HG03025 (cell line): ENCODE measurements around the gene CCDC112.
A peak's percentile ranks its signal among the peaks of the same experiment; 100 is the strongest.

Source experiments
- ATAC-seq: cut with Tn5 transposase; IDR thresholded peaks from one replicate; pipeline ENCODE4 v1.9.1; 2021; ENCODE audit warnings: mild to moderate bottlenecking, moderate library complexity; ENCODE audit not compliant: unreplicated experiment, low FRiP score

CCDC112 gene, protein sequence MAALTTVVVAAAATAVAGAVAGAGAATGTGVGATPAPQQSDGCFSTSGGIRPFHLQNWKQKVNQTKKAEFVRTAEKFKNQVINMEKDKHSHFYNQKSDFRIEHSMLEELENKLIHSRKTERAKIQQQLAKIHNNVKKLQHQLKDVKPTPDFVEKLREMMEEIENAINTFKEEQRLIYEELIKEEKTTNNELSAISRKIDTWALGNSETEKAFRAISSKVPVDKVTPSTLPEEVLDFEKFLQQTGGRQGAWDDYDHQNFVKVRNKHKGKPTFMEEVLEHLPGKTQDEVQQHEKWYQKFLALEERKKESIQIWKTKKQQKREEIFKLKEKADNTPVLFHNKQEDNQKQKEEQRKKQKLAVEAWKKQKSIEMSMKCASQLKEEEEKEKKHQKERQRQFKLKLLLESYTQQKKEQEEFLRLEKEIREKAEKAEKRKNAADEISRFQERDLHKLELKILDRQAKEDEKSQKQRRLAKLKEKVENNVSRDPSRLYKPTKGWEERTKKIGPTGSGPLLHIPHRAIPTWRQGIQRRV

DNA sequence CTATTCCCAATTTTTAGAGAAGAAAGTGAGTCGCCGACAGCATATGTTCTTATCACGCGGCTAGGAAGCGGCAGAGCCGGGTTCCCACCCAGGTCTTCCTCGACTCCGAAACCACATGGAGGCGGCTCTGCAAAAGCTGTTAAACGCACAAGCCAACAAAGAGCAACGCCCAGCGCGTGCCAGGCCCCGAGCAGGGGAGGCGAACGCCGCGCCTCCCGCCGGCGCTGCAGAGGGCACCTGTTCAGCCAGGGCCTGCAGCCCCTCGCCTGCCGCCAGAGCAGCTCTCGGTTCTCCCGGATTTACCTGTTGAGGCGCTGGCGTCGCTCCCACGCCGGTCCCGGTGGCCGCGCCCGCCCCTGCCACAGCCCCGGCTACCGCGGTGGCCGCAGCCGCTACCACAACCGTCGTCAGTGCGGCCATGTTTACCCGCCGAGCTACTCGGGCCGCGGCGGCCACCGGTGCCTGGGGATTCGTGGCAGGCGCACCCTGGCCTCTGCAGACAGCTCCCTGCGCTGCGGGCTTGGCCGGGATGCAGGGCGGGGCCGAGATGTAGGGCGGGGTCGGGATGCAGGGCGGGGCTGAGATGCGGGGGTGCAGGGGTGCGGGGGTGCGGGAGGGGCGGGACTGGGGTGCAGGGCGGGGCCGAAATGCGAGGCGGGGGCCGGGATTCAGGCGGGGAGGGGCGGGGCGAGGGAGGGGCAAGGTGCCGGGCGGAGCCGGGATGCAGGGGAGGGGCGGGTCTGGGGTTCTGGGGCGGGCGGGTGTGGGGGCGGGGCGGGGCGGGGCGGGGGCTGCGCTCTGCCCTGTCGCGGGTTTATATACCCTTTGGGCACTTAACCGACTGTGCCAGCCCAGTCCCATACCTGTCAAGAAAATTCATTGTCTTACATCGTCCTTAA is at the start of gene CCDC112:
Gene CCDC112 (minus strand): TSS at position 531 of the 899 bp plus-strand sequence. CDS start 111 bp downstream, at position 420.
- peak; percentile 77 for ATAC-seq

DNA sequence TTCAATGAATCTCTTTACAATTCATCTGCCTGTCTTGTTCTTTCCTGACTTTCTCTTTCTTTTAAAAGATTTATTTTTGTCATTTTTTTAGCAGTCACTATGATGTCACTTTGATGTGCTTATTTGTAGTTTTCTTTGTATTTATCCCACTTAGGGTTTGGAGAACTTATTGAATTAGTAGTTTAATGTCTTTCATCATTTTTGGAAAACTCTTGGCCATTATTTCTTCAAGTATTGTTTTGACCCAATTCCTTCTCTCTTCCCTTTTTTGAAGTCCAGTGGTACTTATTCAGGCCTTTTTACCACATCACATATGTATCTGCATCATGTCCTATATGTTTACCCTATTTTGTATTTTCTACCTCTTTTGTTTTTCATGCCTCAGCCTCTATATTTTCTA is 48.9 kb upstream of the CCDC112 start:
- ATAC-seq, result no peak

DNA sequence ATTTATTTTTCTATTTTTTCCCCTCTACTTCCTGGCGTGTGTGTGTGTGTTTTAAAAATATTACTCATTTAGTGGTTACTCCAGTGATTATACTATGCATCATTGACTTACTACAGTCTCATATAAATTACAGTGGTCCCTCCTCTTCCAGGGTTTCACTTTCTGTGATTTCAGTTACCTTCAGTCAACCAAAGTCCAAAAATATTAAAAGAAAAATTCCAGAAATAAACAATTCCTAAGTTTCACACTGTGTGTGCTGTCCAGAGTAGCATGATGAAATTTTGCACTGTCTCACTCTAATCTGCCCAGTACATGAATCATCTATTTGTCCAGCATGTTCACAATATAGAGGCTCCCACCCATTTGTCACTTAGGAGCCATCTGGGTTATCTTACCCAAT is 47.4 kb upstream of the CCDC112 start:
- ATAC-seq, result no peak

DNA sequence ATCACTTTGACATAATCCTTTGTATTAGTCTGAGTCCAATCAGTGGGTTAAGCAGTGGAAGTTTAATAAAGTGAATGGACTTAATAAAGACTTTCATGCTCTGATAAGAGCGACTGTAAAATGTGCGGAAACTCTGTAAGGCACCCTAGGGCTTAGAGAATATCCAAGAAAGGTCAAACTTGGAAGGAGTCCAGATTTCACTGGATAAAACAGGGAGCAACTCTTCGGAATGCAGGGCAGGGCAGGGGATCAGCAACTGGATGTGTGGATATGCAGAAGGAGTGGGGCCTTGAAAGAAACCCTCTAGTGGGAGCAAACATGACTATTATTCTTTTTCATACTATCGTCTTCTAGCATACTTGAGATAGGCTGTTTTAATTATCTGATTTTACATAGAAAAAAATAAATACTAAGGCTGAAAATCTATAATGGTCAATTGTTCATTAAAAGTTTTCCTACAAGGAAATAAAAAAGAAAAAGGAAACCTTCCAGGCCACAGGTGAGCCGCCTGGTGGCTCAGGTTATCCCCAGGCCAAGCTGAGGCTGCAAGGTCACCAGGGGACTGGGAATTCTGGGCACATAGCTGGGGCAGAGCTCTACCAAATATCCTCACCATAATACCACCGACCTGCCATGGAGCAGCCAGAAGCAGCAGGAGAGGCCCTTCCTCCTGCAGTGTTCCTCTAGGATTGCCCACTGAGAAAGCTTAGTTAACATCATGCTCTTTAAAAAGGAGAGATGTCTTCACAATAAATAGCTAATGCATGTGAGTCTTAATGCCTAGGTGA is 46.3 kb upstream of the CCDC112 start:
- no peak for ATAC-seq

DNA sequence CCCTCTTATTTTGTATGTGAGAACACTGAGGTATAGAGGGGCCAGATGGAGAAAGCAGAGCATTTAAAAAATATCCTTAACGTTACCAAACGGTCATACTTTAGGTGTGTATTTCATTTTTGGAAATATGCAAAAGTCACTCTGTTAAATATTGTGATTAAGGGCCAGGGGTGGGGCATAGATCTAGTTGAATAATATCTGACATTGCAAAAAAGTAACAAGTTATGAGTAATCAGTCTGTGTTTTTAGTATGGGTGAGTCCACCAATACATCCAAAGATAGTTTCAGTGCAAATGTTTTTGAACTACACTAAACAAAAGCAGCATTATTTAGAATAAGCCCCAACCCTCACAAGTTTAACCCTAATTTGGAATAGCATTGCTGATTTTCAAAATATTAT is 45.3 kb upstream of the CCDC112 start:
- no peak for ATAC-seq

DNA sequence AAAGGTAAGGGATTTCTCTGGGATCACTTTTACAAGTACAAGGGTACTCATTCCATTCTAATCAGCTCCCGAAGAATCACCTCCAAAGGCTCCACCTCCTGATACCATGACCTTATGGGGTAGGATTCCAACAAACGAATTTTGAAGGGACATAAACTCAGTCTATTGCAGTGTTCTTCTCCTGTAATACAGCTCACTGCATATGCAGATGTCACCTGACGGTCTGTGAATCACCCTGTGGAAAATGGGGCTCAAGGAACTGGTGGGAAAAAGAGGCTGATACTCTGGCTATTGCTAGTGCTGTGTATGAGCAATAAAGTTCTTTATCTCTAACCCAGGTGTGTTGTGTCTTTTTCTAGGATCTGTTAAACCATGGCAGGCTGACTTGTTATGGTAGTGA is 42.4 kb upstream of the CCDC112 start:
- no peak for ATAC-seq

DNA sequence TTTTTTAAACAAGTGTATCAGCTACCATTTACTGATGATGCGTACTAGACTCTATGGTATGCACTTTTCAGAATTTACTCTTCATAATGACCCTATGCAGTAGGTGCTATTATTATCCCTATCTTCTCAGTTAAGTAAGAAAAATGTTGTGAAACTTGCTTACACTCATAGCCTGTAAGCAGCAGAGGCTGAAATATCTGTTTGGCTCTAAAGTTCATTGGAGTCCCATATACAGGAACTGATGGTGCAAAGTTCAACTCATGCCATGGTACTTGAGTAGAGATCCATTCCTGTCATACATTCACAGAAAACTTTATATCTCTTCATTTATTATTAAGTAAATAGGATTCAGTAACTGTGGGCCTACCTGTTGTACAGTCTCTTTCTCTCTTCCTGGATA is 41.4 kb upstream of the CCDC112 start:
- ATAC-seq, result no peak

DNA sequence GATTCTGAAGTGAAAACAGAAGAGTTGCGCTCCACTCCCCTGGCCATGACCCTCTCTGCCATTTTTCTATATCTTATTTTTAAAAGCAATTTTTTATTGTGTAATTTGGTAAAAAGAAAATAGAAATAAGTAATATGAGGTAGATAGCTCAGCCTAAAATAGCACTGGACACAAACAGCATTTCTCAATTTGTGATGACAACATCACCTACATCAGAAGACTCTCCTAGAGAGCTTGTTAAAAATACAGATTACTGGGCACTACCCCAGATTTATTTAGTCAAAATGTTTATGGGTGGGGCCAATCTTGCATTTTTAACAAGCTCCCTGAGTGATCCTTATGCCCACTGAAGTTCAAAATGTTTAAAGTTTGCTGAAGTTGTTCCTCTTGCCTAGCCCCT is 40.5 kb upstream of the CCDC112 start:
- no peak for ATAC-seq

DNA sequence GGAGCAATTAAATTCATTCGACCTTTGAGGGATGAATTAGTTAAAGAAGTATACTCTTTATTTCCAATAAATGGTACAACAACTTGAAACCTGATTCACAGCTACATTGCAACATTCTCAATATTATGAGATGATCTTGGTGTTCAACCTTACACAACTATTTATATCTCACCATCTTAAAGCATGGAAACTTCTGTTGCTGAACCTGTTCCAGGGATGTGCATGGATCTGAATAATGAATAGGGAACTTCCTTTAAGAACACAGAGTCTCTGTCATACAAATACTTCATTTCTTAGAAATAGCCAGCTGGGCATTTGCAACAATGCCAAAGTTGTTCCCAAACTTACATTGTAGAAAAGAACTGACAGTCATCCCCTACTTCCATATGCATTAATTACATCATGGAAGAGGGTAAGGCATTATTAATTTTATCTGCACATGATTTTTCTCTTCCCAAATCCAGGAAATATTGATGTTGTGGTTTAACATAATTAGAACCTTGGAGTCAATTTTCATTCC is 39.8 kb upstream of the CCDC112 start:
- no peak for ATAC-seq

DNA sequence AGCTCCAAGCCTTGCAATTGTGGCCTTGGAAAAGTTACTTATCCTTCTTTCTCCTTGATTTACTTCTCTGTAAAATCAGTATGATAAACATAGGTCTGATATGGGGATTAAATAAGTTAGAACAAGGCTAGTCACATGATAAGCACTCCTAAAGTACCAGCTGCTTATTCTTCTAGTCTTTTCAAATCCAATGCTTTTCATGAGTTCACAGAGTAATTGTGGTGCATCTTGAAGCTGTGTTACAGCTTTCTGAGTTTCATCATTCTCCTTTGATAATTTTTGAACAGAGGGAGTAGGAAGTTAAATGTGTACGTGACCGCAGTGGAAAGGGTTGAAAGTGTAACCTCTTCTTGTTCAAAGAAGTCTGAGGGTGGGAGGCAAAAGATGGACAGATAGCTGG is 38.8 kb upstream of the CCDC112 start:
- ATAC-seq, result no peak

DNA sequence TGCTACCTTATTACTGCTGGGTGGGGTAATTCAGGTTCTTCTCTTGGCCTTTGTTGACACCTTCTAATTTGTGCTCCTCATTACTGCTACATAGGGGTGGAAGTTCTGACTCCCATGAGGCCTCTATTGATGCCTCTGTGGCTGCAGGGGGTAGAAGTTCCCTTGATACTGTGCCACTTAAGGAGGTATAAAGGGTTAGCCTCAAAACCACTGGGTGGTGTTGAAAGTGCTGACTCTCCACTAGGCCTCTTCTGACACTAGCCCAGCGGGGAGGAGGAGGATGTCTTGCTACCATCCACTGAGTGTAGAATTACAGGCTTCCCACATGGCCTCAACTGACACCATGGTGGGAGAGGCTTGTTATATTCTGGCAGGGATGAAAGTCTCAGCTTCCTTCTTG is 36.7 kb upstream of the CCDC112 start:
- ATAC-seq, result no peak

DNA sequence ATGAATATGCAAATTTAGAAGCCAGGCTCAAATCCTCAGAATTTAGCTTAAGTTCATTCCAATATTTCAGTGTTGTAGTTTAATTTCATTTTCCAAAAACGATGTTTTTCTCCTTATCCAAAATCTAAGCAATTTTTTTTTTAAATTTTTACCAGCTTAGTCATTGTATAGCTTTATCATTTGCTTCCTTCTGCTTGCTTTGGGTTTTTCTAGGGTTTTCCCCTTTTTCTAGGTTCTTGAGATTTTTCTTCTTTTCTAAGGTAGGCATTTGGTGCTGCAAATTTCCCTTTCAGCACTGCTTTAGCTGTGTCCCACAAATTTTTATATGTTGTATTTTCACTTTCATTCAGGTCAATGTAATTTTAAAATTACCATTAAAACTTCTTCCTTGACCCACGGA is 34.4 kb upstream of the CCDC112 start:
- ATAC-seq, result no peak

DNA sequence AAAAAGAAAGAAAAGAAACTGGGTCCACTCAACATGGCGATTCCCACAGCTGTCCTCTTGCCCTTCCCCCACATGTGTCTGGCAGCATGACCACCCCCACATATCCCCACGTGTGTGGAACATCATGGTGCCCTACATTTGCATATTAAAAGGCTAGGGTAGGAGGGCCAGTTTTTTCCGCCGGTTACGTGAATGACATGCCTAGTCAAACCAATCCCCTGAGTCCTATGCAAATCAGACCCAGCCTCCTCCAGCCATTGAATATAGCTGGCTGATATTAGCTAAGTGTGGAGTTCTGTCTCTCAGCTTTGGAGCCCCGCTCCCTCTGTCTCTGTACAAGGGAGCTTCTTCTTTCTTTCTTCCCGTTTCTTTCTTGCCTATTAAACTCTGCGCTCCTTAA is 33.0 kb upstream of the CCDC112 start:
- no peak for ATAC-seq

DNA sequence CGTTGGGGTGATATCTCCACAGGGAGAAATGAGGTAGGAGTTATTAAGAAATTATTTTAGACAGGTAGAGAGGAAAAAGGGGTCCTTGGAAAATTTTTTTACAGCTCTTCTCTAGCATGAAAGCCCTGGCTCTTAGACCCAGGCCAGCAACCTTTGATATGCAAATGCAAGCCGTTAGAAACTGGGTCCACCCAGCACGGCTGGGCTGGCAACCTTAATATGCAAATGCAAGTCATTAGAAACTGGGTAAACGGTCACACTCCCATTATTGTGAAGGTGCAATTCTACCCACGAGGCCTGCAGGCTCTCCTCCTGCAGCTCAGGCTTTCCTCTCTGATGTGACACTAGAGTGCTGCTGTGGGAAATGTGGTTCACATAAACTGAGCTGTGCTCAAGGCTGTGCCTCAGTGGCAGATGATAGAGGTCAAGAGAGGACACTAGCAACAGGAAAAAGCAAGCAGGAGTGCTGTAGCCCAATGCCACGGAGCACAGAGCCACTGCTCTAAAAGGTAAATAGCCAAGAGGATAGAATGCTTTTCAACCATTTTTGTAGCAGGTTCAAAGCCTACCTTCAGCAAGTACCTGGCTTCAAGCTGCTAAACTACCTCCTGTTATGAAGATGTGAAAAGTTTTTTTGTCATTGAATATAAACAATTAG is 32.3 kb upstream of the CCDC112 start:
- peak; percentile 76 for ATAC-seq

DNA sequence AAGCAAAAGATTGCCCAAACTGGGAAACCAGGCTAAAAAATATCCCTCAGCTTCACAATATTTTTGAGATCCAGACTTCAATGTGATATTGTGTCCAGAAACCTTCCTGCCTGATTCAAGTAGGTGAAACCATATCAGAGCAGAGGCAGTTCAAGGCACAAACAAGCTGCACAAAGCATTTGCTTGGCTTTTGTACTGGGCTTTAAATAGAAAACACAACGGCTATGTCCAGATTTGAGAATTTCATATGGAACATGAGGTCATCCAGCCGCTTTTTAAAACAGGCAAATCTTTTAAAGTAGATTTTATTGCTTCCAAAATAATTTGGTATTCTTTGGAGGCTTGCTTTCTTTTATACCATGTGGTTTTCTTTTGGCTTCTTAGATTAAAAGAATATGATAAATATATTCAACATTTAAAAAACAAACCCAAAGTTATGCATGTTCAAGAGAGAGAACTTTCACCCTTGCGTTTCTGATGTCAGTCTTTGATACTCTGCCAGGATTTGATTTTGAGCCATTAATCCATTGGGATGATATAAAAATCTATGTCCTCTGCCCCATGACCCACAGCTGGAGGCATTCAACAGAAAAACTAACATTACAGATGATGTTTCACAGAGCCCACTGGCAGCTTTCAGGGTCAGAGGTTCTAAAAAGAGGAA is 29.0 kb upstream of the CCDC112 start:
- no peak for ATAC-seq

DNA sequence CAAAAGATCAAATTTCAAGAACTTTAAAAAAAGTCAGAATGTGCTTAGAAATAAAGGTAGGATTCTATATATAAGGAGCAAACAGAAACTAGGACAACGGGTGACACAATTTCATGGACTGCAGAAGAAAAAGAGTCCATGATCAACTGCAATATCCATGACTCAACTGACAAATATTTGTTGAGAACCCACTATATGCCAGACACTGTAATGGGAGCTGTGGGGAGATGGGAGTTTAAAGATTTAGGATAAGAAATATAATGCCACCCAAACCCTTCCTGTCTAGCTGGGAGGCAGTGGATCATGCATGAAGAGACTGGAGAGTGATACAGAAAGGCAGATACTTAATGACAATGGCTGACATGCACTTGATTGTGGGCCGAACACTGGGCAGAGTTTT is 27.6 kb upstream of the CCDC112 start:
- ATAC-seq, result no peak

DNA sequence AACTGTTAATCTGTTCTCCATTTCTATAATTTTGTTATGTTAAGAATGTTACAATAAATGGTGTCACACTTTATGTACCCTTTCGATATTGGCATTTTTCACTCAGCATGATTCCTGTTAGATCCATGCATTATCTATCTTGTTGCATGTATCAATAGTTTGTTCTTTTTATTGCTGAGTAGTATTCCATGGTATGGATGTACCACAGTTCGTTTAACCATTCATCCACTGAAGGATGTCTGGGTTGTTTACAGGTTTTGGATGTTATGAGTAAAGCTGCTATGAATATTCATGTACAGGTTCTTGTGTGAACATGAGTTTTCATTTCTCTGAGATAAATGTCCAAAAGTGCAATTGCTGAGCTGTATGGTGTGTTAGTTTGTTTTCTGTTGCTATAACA is 26.3 kb upstream of the CCDC112 start:
- no peak for ATAC-seq

DNA sequence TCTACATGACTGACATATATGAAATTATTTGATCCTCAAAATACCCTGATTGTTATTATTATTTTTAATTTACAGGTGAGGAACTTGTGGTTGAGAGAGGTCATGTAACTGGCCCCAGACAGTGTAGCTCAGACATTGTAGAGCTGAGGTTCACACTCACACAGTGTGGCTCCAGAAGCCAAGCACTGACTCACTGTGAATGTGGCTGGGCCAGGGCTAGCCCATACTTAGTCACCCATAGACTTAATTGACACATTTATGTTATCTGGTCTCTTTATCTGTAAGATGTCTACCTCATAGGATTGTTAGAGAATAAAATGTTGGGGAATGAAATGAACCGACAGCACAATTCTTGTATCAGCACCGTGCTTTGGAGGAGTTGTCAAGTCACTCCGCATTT is 24.9 kb upstream of the CCDC112 start:
- ATAC-seq, result no peak

DNA sequence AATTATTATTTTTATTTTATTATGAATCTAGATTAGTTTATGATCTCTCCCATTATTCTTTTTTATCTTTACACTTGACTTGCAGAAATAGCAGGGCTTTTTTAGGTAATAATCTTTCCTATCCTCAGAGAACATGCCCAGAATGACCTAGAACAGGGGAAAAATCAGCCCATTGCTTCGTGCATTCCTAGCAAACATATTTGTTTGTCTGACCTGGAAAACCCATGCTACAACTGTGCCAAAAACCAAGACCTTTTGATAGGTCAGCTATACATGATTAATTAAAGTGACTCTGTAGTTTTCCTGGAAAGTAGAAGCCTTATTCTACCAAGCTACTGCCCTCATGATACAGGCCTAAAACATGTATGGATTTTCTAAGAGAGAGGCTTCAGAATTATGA is 24.1 kb upstream of the CCDC112 start:
- ATAC-seq, result no peak
